NB4 (cell line): Measurements from ENCODE around the gene ZBTB9.
A peak's percentile ranks its signal among the peaks of the same experiment; 100 is the strongest.

ENCODE experiments used
- DNase-seq: peaks from one replicate; pipeline ENCODE4 v3.0.0; 2010; ENCODE audit warnings: low read depth
- H3K4me3 ChIP-seq: one replicate; pipeline ENCODE4 v1.5.1; 2011; ENCODE audit warnings: mild to moderate bottlenecking, low read depth, low read length, moderate library complexity
- CTCF ChIP-seq: IDR thresholded peaks from one replicate; pipeline ENCODE4 v1.5.1; 2012; ENCODE audit warnings: low read depth, low read length
- MAX ChIP-seq: IDR thresholded peaks from 2 replicates; pipeline ENCODE4 v1.6.1; 2011; ENCODE audit warnings: low read depth, low read length
- MYC ChIP-seq: IDR thresholded peaks from 2 replicates; pipeline ENCODE4 v1.6.1; 2011; ENCODE audit warnings: low read depth, low read length
- POLR2A ChIP-seq: IDR thresholded peaks from 2 replicates; pipeline ENCODE4 v1.6.1; 2011; ENCODE audit warnings: mild to moderate bottlenecking; ENCODE audit not compliant: insufficient read length; ENCODE audit errors: extremely low read depth

ZBTB9 gene

GRCh38 chr6:33431880-33432541 is 22.4 kb upstream of the ZBTB9 start:
- TF ChIP-seq POLR2A (no peak), MAX (peak; percentile 54; the same call in 1 of the 2 replicates)

GRCh38 chr6:33432546-33432945 is 21.8 kb upstream of the ZBTB9 start:
- H3K4me3 ChIP-seq: peak overlapping the region; percentile 22
- no peak for DNase-seq
- TF ChIP-seq MYC (no peak), CTCF (no peak), POLR2A (no peak), MAX (no peak)

More at GRCh38 chr6:33431880-33432541, 22.4 kb upstream of the ZBTB9 start:
- peak overlapping the region; percentile 22 for H3K4me3 ChIP-seq
- DNase-seq: peak; percentile 89

- TF ChIP-seq MYC: no peak
- no peak for TF ChIP-seq CTCF
- TF ChIP-seq MAX: no peak
- TF ChIP-seq POLR2A: no peak
- DNase-seq: no peak
- H3K4me3 ChIP-seq: no peak overlapping the region
These were observed 21.3 kb upstream of the ZBTB9 start for GRCh38 chr6:33433001-33433543.

GRCh38 chr6:33433544-33434191 is 20.7 kb upstream of the ZBTB9 start:
- no peak for DNase-seq
- TF ChIP-seq POLR2A (no peak), MYC (no peak), CTCF (no peak), MAX (no peak)
- H3K4me3 ChIP-seq: no peak overlapping the region

GRCh38 chr6:33434961-33435360 is 19.4 kb upstream of the ZBTB9 start:
- TF ChIP-seq POLR2A: no peak
- no peak for TF ChIP-seq CTCF
- TF ChIP-seq MYC: no peak
- TF ChIP-seq MAX: no peak
- no peak for DNase-seq
- H3K4me3 ChIP-seq: no peak overlapping the region

- no peak for DNase-seq
- no peak overlapping the region for H3K4me3 ChIP-seq
- TF ChIP-seq POLR2A: no peak
- TF ChIP-seq CTCF: no peak
- TF ChIP-seq MAX: no peak
- TF ChIP-seq MYC: no peak
These were observed 16.7 kb upstream of the ZBTB9 start for GRCh38 chr6:33437666-33438065.
